Measurements from ENCODE around the gene ARG2. TPM values are rescaled to one million over a fixed set of nuclear protein-coding genes. Genes with fewer than 3 reads are reported as not detected.

ARG2 gene
- total and polyA plus RNA-seq, 9 of the 15 experiments (the other 6 are each of a cell fraction or from before 2014, with no cell fraction given) = 6.2 to 75.0 (median 17.8) TPM

- intact Hi-C loops (cut with micrococcal nuclease) (no loop called here), in situ Hi-C loops (cut with MboI) (no loop called here)
- H3K79me2 ChIP-seq (ENCODE audit: control insufficient read depth, insufficient read depth, low read length) = no peaks in the 10 kb centered on the region
- H3K27ac ChIP-seq (ENCODE audit: extremely low read depth, low read depth, low read length) = no peak overlapping the region
- peaks cover 0 to 16% of the 10 kb centered on the region in 2 experiments; a peak in 3 of 5 replicates for H3K4me1 ChIP-seq (replicated peaks in 1 of 2; ENCODE audit: control insufficient read depth in 2 of 2, insufficient read depth in 2 of 2, low read length in 2 of 2)
- no peak for DNase-seq (ENCODE audit: extremely low read depth in 1 of 4, low spot score in 3 of 4)
- no peak overlapping the region for H3K9ac ChIP-seq (ENCODE audit: insufficient read depth in 1 of 2, low read depth in 2 of 2, low read length in 2 of 2)
- ChIA-PET CTCF (ENCODE audit: low intra/inter-chr PET ratio) (no interaction called here), POLR2A (interaction anchor here (0.6 to 1.5 kb wide), 3 partner anchors 9 to 14 kb away, joined by 4 to 7 read pairs (median 5); no protein-coding TSS in a partner anchor)
- no peaks in the 10 kb centered on the region for H3K9me3 ChIP-seq (replicated peaks; ENCODE audit: control insufficient read depth, insufficient read depth, low read depth, low read length)
- TF ChIP-seq ZNF512 (tag; IDR thresholded peaks at IDR 0.05) = no peak
- TF ChIP-seq TFE3 (CRISPR knock-in tag; IDR thresholded peaks at IDR 0.05) = no peak
- TF ChIP-seq ZNF766 (CRISPR knock-in tag; conservative IDR thresholded peaks at IDR 0.05) = no peak
- TF ChIP-seq AFF4 (CRISPR knock-in tag; IDR thresholded peaks at IDR 0.05) = no peak
- TF ChIP-seq COPS2 (conservative IDR thresholded peaks at IDR 0.05) = no peak
- TF ChIP-seq MXI1 (IDR thresholded peaks at IDR 0.05; ENCODE audit: low read depth, low read length) = no peak
- no peak for TF ChIP-seq EP300 (IDR thresholded peaks at IDR 0.05; ENCODE audit: low read length)
- no peak for TF ChIP-seq MCM2 (IDR thresholded peaks at IDR 0.05; ENCODE audit: low read depth)
- TF ChIP-seq FOXJ3 (CRISPR knock-in tag; IDR thresholded peaks at IDR 0.05) = no peak
- WGBS (ENCODE audit: insufficient coverage, low coverage, missing lambda C conversion rate) = 0% methylated on average over 1 of the region's 1 CpG
- H2AFZ ChIP-seq (ENCODE audit: low read depth, low read length) = no peak overlapping the region
- H4K20me1 ChIP-seq (replicated peaks; ENCODE audit: control insufficient read depth, insufficient read depth, low read length) = no peaks in the 10 kb centered on the region
- no peak overlapping the region for H3K4me3 ChIP-seq
- peaks cover 35% of the 10 kb centered on the region for H3K36me3 ChIP-seq (ENCODE audit: control insufficient read depth, insufficient read depth, low read length)
- peak; percentile 29; the same call in 1 of the 3 replicates for ATAC-seq
- H3K9me1 ChIP-seq (ENCODE audit: control insufficient read depth, insufficient read depth, low read length) = no peaks in the 10 kb centered on the region
- H3K27me3 ChIP-seq (ENCODE audit: control insufficient read depth in 2 of 2, insufficient read depth in 2 of 2, low read length in 2 of 2) = no peaks in the 10 kb centered on the region
- no peak overlapping the region for H3K4me2 ChIP-seq (ENCODE audit: insufficient read depth, low read length)
- no TSS peak for BruUV-seq (replicated peaks)
- FAIRE-seq = no peak
Observed at GRCh38 chr14:67643713-67644112, 24.0 kb downstream of the ARG2 start.
